DOHH2 (cell line): ENCODE data around the gene UBE2L5.

ENCODE experiments used
- H3F3A ChIP-seq: fragments of 200-600 bp; sonication (generic), shearing (Covaris generic); 2 replicates; pipeline ENCODE4 v1.6.0; 2016; ENCODE audit warnings: antibody characterized with exemption, mild to moderate bottlenecking; ENCODE audit not compliant: control insufficient read depth, insufficient read depth
- H3K27ac ChIP-seq: fragments of 200-600 bp; sonication (generic); 2 replicates; pipeline ENCODE4 v1.5.1; 2014; ENCODE audit warnings: low read depth, mild to moderate bottlenecking, low read length, moderate library complexity
- H3K27me3 ChIP-seq: fragments of 200-600 bp; sonication (generic); 2 replicates; pipeline ENCODE4 v1.6.1; 2014; ENCODE audit warnings: mild to moderate bottlenecking, low read length, mixed read lengths; ENCODE audit not compliant: control insufficient read depth
- H3K36me3 ChIP-seq: fragments of 200-600 bp; sonication (generic); 2 replicates; pipeline ENCODE4 v1.6.1; 2014; ENCODE audit warnings: mild to moderate bottlenecking, low read length, moderate library complexity, mixed read lengths; ENCODE audit not compliant: control insufficient read depth
- H3K4me1 ChIP-seq: fragments of 200-600 bp; sonication (generic); 2 replicates; pipeline ENCODE4 v1.6.1; 2014; ENCODE audit warnings: mild to moderate bottlenecking, low read length, mixed read lengths; ENCODE audit not compliant: control insufficient read depth
- H3K4me2 ChIP-seq: fragments of 200-600 bp; sonication (generic); 2 replicates; pipeline ENCODE4 v1.6.0; 2014; ENCODE audit warnings: mild to moderate bottlenecking, low read length, moderate library complexity
- H3K4me3 ChIP-seq: fragments of 200-600 bp; sonication (generic); 2 replicates; pipeline ENCODE4 v1.5.1; 2014; ENCODE audit warnings: mild to moderate bottlenecking, low read length, mixed read lengths
- H3K79me2 ChIP-seq: fragments of 200-600 bp; sonication (generic); 2 replicates; pipeline ENCODE4 v1.6.1; 2014; ENCODE audit warnings: mild to moderate bottlenecking, low read length, mixed read lengths; ENCODE audit not compliant: control insufficient read depth
- H3K9me2 ChIP-seq: fragments of 200-600 bp; sonication (generic); replicated peaks from 2 replicates; pipeline ENCODE4 v1.6.1; 2014; ENCODE audit warnings: mild to moderate bottlenecking, low read length, mixed read lengths; ENCODE audit not compliant: control insufficient read depth
- H3K9me3 ChIP-seq: fragments of 200-600 bp; sonication (generic); 2 replicates; pipeline ENCODE4 v1.6.1; 2014; ENCODE audit warnings: antibody characterized with exemption, low read length, mixed read lengths; ENCODE audit not compliant: control insufficient read depth, insufficient read depth
- H4K20me1 ChIP-seq: fragments of 200-600 bp; sonication (generic); 2 replicates; pipeline ENCODE4 v1.6.0; 2014; ENCODE audit warnings: low read depth, mild to moderate bottlenecking, antibody characterized with exemption, low read length, moderate library complexity; ENCODE audit not compliant: control insufficient read depth, insufficient read depth
- EZH2phosphoT487 ChIP-seq: fragments of 200-600 bp; sonication (generic); IDR thresholded peaks from 2 replicates; pipeline ENCODE4 v1.6.1; 2017; ENCODE audit warnings: borderline replicate concordance, mild to moderate bottlenecking, antibody characterized with exemption, low read length, moderate library complexity, mixed read lengths
- TF ChIP-seq, protein P1 (sequence below): fragments of 200-600 bp; sonication (generic); IDR thresholded peaks from one replicate; pipeline ENCODE4 v1.5.1; 2014; ENCODE audit warnings: antibody characterized with exemption, mild to moderate bottlenecking, low read depth, low read length; ENCODE audit not compliant: poor library complexity, severe bottlenecking

UBE2L5 gene

DNA sequence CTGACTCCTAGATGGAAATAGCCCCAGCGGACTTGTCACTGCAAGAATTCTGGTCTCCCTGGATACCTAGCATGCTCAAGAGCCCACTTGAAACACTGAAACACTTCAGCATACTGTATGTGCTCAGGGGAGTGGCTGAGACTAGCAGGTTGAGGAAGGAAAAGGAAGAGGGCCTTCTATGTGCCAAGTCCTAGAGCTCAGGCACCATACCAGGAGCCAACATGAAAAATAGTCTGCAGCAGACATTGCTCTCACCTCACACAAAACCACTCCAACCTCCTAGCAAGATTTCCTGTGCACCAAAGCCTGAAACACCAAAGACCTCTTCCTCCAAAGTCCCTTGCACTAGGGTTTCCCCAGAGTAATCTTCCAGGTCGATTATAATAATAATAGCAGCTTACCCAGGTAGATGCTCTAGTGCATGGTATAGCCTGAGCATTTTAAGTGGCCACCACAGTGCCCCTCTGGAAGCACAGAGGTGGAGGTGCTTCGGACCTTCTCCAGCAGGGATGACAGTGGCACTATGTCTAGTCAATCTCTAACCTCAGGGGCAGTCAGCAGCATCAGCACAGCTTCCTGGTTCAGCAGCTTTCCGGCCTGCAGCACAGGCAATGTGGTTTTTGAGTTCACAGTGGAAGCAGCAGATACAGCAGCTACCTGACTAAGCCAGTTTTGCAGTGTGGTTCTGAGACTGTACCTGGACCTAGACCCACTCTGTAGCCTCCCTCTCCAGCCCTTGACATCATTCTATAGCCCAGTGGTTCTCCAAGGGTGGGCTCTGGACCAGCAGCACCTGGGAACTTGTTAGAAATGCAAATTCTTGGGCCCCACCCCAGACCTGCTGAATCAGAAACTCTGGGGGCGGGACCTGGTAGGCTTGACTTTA lies 45.6 kb upstream of the UBE2L5 start:
- Histone ChIP-seq H3K27ac (peak overlapping the region; percentile 97), H3K79me2 (peaks cover 38% of the 10 kb centered on the region), H3K36me3 (peaks cover 38% of the 10 kb centered on the region), H3K9me2 (no peaks in the 10 kb centered on the region), H3K4me1 (peaks cover 81% of the 10 kb centered on the region), H3K27me3 (no peaks in the 10 kb centered on the region), H3K9me3 (no peaks in the 10 kb centered on the region), H4K20me1 (no peaks in the 10 kb centered on the region), H3F3A (peaks cover 39% of the 10 kb centered on the region), H3K4me3 (peak overlapping the region; percentile 83), H3K4me2 (peak overlapping the region; percentile 98)
- TF ChIP-seq EZH2phosphoT487 = no peak
- TF ChIP-seq, protein P1, sequence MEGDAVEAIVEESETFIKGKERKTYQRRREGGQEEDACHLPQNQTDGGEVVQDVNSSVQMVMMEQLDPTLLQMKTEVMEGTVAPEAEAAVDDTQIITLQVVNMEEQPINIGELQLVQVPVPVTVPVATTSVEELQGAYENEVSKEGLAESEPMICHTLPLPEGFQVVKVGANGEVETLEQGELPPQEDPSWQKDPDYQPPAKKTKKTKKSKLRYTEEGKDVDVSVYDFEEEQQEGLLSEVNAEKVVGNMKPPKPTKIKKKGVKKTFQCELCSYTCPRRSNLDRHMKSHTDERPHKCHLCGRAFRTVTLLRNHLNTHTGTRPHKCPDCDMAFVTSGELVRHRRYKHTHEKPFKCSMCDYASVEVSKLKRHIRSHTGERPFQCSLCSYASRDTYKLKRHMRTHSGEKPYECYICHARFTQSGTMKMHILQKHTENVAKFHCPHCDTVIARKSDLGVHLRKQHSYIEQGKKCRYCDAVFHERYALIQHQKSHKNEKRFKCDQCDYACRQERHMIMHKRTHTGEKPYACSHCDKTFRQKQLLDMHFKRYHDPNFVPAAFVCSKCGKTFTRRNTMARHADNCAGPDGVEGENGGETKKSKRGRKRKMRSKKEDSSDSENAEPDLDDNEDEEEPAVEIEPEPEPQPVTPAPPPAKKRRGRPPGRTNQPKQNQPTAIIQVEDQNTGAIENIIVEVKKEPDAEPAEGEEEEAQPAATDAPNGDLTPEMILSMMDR = no peak

DNA sequence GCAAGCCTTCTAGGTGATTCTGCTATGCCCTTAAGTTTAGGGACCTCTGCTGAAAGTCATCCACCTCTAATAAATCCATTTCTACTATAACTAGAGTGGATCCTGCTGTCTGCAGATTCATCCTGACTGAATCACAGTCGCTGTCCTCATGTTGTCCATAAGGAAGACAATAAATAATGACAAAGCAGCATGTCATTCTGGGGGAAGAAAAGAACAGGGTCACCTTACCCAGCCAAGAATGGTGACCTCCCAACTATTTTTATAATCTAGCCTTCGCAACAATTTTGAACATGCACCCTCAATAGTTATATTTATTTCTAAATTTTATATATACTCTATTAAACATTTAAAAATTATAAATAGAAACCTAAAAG lies 45.0 kb upstream of the UBE2L5 start:
- peak overlapping the region; percentile 98 for H3K4me2 ChIP-seq
- TF ChIP-seq EZH2phosphoT487 = no peak
- TF ChIP-seq, protein P1 = no peak
- peaks cover 33% of the 10 kb centered on the region for H3K36me3 ChIP-seq
- peaks cover 33% of the 10 kb centered on the region for H3F3A ChIP-seq
- H3K27ac ChIP-seq = peak overlapping the region; percentile 97
- no peaks in the 10 kb centered on the region for H4K20me1 ChIP-seq
- H3K79me2 ChIP-seq = peaks cover 38% of the 10 kb centered on the region
- no peaks in the 10 kb centered on the region for H3K27me3 ChIP-seq
- H3K9me2 ChIP-seq = no peaks in the 10 kb centered on the region
- no peaks in the 10 kb centered on the region for H3K9me3 ChIP-seq
- peak overlapping the region; percentile 83 for H3K4me3 ChIP-seq
- peaks cover 74% of the 10 kb centered on the region for H3K4me1 ChIP-seq

DNA sequence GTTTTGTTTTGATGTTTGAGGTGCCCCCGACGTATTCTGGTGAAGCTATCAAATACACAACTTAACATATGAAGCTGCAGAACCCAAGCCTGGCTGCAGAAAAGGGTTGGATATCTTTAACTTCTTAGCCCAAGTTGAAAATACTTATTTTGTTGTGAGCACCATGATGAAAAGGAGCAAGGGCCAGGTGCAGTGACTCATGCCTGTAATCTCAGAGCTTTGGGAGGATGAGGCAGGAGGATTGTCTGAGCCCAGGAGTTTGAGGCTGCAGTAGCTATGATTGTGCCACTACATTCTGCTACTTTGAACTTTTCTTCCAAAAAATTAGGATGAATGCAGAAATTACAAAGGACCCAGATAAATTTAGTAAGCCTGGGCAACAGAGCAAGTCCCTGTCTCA lies 44.1 kb upstream of the UBE2L5 start:
- H3K4me1 ChIP-seq = peaks cover 66% of the 10 kb centered on the region
- H3K9me2 ChIP-seq = no peaks in the 10 kb centered on the region
- no peak overlapping the region for H3K4me3 ChIP-seq
- peaks cover 33% of the 10 kb centered on the region for H3K79me2 ChIP-seq
- H3K27ac ChIP-seq = no peak overlapping the region
- no peaks in the 10 kb centered on the region for H3K27me3 ChIP-seq
- H3K9me3 ChIP-seq = no peaks in the 10 kb centered on the region
- H3K4me2 ChIP-seq = no peak overlapping the region
- H3F3A ChIP-seq = peaks cover 26% of the 10 kb centered on the region
- H3K36me3 ChIP-seq = peaks cover 26% of the 10 kb centered on the region
- TF ChIP-seq, protein P1 = no peak
- TF ChIP-seq EZH2phosphoT487 = no peak
- H4K20me1 ChIP-seq = no peaks in the 10 kb centered on the region
